ENCODE results near the gene UBE2J2.

Gene UBE2J2

GRCh38 chr1:1240822-1241587, 32.6 kb downstream of the UBE2J2 start:
- in situ Hi-C loops (cut with MboI; ENCODE audit: low sequenced_read_pairs, unreplicated experiment), result no loop called here
- no peak for DNase-seq (ENCODE audit: low spot score)
- no peak for TF ChIP-seq CTCF (IDR thresholded peaks at IDR 0.05; ENCODE audit: borderline replicate concordance, control extremely low read depth, extremely low read depth, insufficient read depth, missing control alignments)

- DNase-seq (ENCODE audit: low spot score), result no peak
- no peak for TF ChIP-seq CTCF (IDR thresholded peaks at IDR 0.05; ENCODE audit: borderline replicate concordance, control extremely low read depth, extremely low read depth, insufficient read depth, missing control alignments)
- in situ Hi-C loops (cut with MboI; ENCODE audit: low sequenced_read_pairs, unreplicated experiment), result no loop called here
Measured at GRCh38 chr1:1240348-1240732, 33.3 kb downstream of the UBE2J2 start.

- in situ Hi-C loops (cut with MboI; ENCODE audit: low sequenced_read_pairs, unreplicated experiment), result no loop called here
- no peak for TF ChIP-seq CTCF (IDR thresholded peaks at IDR 0.05; ENCODE audit: borderline replicate concordance, control extremely low read depth, extremely low read depth, insufficient read depth, missing control alignments)
- no peak for DNase-seq (ENCODE audit: low spot score)
Measured at GRCh38 chr1:1239614-1240347, 33.9 kb downstream of the UBE2J2 start.

- in situ Hi-C loops (cut with MboI; ENCODE audit: low sequenced_read_pairs, unreplicated experiment), result no loop called here
- no peak for DNase-seq (ENCODE audit: low spot score)
- TF ChIP-seq CTCF (IDR thresholded peaks at IDR 0.05; ENCODE audit: borderline replicate concordance, control extremely low read depth, extremely low read depth, insufficient read depth, missing control alignments), result no peak
Measured at GRCh38 chr1:1239227-1239613, 34.4 kb downstream of the UBE2J2 start.

- DNase-seq (ENCODE audit: low spot score), result no peak
- TF ChIP-seq CTCF (IDR thresholded peaks at IDR 0.05; ENCODE audit: borderline replicate concordance, control extremely low read depth, extremely low read depth, insufficient read depth, missing control alignments), result no peak
- in situ Hi-C loops (cut with MboI; ENCODE audit: low sequenced_read_pairs, unreplicated experiment), result no loop called here
Measured at GRCh38 chr1:1238702-1239178, 34.9 kb downstream of the UBE2J2 start.

- TF ChIP-seq CTCF (IDR thresholded peaks at IDR 0.05; ENCODE audit: borderline replicate concordance, control extremely low read depth, extremely low read depth, insufficient read depth, missing control alignments), result no peak
- in situ Hi-C loops (cut with MboI; ENCODE audit: low sequenced_read_pairs, unreplicated experiment), result no loop called here
- DNase-seq (ENCODE audit: low spot score), result no peak
Measured at GRCh38 chr1:1237874-1238701, 35.6 kb downstream of the UBE2J2 start.
